HEK293 (cell line): ENCODE data around the gene MARCHF9.

ENCODE experiments used
- CTCF ChIA-PET: fragments of 350-600 bp; formaldehyde crosslinking; extraction: SDS; loops from one replicate; lab custom pipeline; 2021; ENCODE audit warnings: antibody characterized with exemption; lab: Yijun Ruan, JAX
- POLR2A ChIA-PET: fragments of 300-600 bp; formaldehyde crosslinking; extraction: SDS; loops from one replicate; lab custom pipeline; 2020; ENCODE audit warnings: antibody characterized with exemption, inconsistent platforms; lab: Yijun Ruan, JAX
- H3K27ac ChIP-seq: fragments of 200-500 bp; sonication (Bioruptor generic); 2 replicates; pipeline ENCODE4 v1.5.1; 2014; ENCODE audit warnings: low read depth, low read length, control low read depth, inconsistent platforms; ENCODE audit errors: extremely low read depth
- H3K36me3 ChIP-seq, 2 experiments: fragments of 200-500 bp in 1 of 2; sonication (Bioruptor generic) in 1 of 2; 1 replicate in 1 of 2; 2 replicates in 1 of 2; pipeline ENCODE4 v1.5.1; 2014 to 2017; ENCODE audit warnings: inconsistent platforms in 2 of 2, low read length in 2 of 2; ENCODE audit not compliant: control insufficient read depth in 2 of 2, insufficient read depth in 1 of 2
- H3K4me1 ChIP-seq: fragments of 200-500 bp; sonication (Bioruptor generic); 2 replicates; pipeline ENCODE4 v1.5.1; 2014; ENCODE audit warnings: mild to moderate bottlenecking, low read length, inconsistent platforms; ENCODE audit not compliant: control insufficient read depth, insufficient read depth
- H3K4me3 ChIP-seq: 2 replicates; pipeline ENCODE4 v1.5.1; 2011; ENCODE audit warnings: low read depth, mild to moderate bottlenecking, control low read depth, low read length, moderate library complexity
- H3K9me3 ChIP-seq: fragments of 200-500 bp; sonication (Bioruptor generic); 2 replicates; pipeline ENCODE4 v1.5.1; 2014; ENCODE audit warnings: low read depth, low read length, inconsistent platforms; ENCODE audit not compliant: control insufficient read depth, insufficient read depth
- KLF17 ChIP-seq: fragments of 450-650 bp; formaldehyde crosslinking; IDR thresholded peaks from 2 replicates; pipeline ENCODE4 v1.5.1; 2016; ENCODE audit warnings: missing biosample characterization, missing genetic modification characterization
- KLF8 ChIP-seq: fragments of 450-650 bp; formaldehyde crosslinking; IDR thresholded peaks from 2 replicates; pipeline ENCODE4 v1.5.1; 2016; ENCODE audit warnings: missing biosample characterization, missing genetic modification characterization
- YY1 ChIP-seq: fragments of 450-650 bp; formaldehyde crosslinking; IDR thresholded peaks from 2 replicates; pipeline ENCODE4 v1.5.1; 2018; ENCODE audit warnings: missing biosample characterization, missing genetic modification characterization
- ZBTB21 ChIP-seq: fragments of 450-650 bp; formaldehyde crosslinking; IDR thresholded peaks from 2 replicates; pipeline ENCODE4 v1.5.1; 2017; ENCODE audit warnings: missing biosample characterization, missing genetic modification characterization
- ZBTB8A ChIP-seq: fragments of 450-650 bp; formaldehyde crosslinking; IDR thresholded peaks from 2 replicates; pipeline ENCODE4 v1.5.1; 2016; ENCODE audit warnings: missing biosample characterization, missing genetic modification characterization
- ZIC2 ChIP-seq: fragments of 450-650 bp; formaldehyde crosslinking; IDR thresholded peaks from 2 replicates; pipeline ENCODE4 v1.5.1; 2016; ENCODE audit warnings: missing biosample characterization, missing genetic modification characterization
- ZNF10 ChIP-seq: fragments of 450-650 bp; formaldehyde crosslinking; IDR thresholded peaks from 2 replicates; pipeline ENCODE4 v1.5.1; 2017; ENCODE audit warnings: missing biosample characterization, missing genetic modification characterization
- ZNF114 ChIP-seq: fragments of 450-650 bp; formaldehyde crosslinking; IDR thresholded peaks from 2 replicates; pipeline ENCODE4 v1.5.0; 2017; ENCODE audit warnings: missing biosample characterization, missing genetic modification characterization
- ZNF529 ChIP-seq: fragments of 450-650 bp; formaldehyde crosslinking; IDR thresholded peaks from 2 replicates; pipeline ENCODE4 v1.5.1; 2017; ENCODE audit warnings: missing genetic modification characterization, missing biosample characterization; ENCODE audit not compliant: insufficient replicate concordance
- ZNF660 ChIP-seq: fragments of 450-650 bp; IDR thresholded peaks from 2 replicates; pipeline ENCODE4 v1.5.1; 2018; ENCODE audit warnings: missing biosample characterization, mild to moderate bottlenecking, missing genetic modification characterization
- ZNF747 ChIP-seq: fragments of 450-650 bp; formaldehyde crosslinking; IDR thresholded peaks from 2 replicates; pipeline ENCODE4 v1.5.1; 2016; ENCODE audit warnings: missing biosample characterization, missing genetic modification characterization
- ZNF837 ChIP-seq: fragments of 450-650 bp; formaldehyde crosslinking; IDR thresholded peaks from 2 replicates; pipeline ENCODE4 v1.5.1; 2016; ENCODE audit warnings: missing biosample characterization, missing genetic modification characterization

Gene MARCHF9

GRCh38 chr12:57809425-57809824 lies 54.5 kb downstream of the MARCHF9 start:
- H3K9me3 ChIP-seq = no peaks in the 10 kb centered on the region
- H3K4me3 ChIP-seq = no peak overlapping the region
- TF ChIP-seq ZBTB8A (tag by site-specific recombination) (no peak), ZNF660 (tag by site-specific recombination) (no peak), YY1 (tag by site-specific recombination) (no peak), ZIC2 (tag by site-specific recombination) (no peak), KLF17 (tag by site-specific recombination) (no peak), ZNF529 (tag by site-specific recombination) (no peak), KLF8 (tag by site-specific recombination) (no peak), ZNF10 (no peak), ZNF747 (tag by site-specific recombination) (no peak), ZNF114 (tag by site-specific recombination) (no peak), ZBTB21 (no peak), ZNF837 (tag by site-specific recombination) (no peak)
- ChIA-PET POLR2A (no interaction called here), CTCF (interaction anchor here (0.6 to 1.4 kb wide), 4 partner anchors 10 to 50 kb away, joined by 3 to 5 read pairs (median 3); partner anchors contain the start of gene TSFM)
- H3K27ac ChIP-seq = no peak overlapping the region
- H3K4me1 ChIP-seq = no peaks in the 10 kb centered on the region
- H3K36me3 ChIP-seq = peaks cover 1 to 52% of the 10 kb centered on the region in 2 experiments; a peak in 2 of 3 replicates
